Dermis microvascular lymphatic vessel endothelial cell (primary cell): ENCODE data around the gene MECP2. TPM values are rescaled to one million over a fixed set of nuclear protein-coding genes. Genes with fewer than 3 reads are reported as not detected.

ENCODE experiments used
- DNase-seq, 2 donors: peaks; one replicate each; pipeline versions ENCODE4 v3.0.0 to v3.0.0-alpha.2; 2010; ENCODE audit warnings: low read depth in 2 of 2
- total RNA-seq: library from RNA; depleted of rRNA; stranded (reverse); fragments of >200 nt; gene quantifications from 2 replicates; pipeline ENCODE4 v1.2.1, GENCODE V29; 2014

Gene MECP2
- total RNA-seq, 1 donor from 2014 or later = 13.2 TPM

- DNase-seq = no peak
Observed at GRCh38 chrX:154061801-154062200, 35.7 kb downstream of the MECP2 start.

GRCh38 chrX:154059729-154060245 lies 37.7 kb downstream of the MECP2 start:
- DNase-seq = no peak

- no peak for DNase-seq
Observed at GRCh38 chrX:154059231-154059630, 38.3 kb downstream of the MECP2 start.

GRCh38 chrX:154058214-154058997 lies 39.1 kb downstream of the MECP2 start:
- DNase-seq = no peak

DNA sequence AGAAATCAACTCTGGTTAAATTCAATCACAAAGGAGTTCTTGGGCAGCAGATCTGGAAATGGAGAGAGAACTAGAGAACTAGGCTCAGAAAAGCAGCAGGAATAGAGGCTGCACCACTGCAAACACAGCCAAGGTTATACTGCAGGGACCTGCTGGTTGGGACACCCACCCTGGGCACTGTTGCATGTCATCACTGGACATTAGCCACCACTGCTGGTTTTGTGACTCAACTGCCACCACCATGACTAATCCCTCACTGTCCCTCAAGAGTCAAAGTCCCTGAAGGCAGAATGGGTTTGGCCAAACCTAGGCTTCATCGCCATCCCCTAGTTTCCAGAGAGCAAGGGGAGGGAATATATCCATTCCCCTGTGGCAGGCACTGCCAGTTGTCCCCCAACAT lies 39.7 kb downstream of the MECP2 start:
- no peak for DNase-seq

DNA sequence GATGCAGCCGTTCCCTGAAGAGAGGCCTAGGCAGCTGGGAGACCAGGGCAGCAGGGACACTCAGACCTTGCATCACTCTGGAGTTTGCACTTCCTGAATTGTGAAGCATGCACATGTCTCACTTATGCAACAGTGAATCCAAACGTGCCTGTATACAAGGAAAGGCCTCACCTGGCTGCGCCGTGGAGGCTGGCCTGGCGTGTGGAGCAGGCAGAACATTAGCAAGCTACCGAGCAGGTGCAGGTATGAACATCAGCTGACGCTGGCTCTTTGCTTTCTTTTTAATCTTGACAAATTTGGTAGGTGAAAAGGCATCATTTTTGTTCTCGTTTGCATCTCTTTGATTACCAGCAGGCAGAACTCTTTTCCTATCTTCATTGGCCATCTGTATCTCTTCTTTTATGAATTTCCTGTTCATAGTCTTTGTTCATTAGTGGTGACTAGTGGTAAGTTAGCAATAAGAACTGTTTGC lies 40.7 kb downstream of the MECP2 start:
- no peak for DNase-seq

DNA sequence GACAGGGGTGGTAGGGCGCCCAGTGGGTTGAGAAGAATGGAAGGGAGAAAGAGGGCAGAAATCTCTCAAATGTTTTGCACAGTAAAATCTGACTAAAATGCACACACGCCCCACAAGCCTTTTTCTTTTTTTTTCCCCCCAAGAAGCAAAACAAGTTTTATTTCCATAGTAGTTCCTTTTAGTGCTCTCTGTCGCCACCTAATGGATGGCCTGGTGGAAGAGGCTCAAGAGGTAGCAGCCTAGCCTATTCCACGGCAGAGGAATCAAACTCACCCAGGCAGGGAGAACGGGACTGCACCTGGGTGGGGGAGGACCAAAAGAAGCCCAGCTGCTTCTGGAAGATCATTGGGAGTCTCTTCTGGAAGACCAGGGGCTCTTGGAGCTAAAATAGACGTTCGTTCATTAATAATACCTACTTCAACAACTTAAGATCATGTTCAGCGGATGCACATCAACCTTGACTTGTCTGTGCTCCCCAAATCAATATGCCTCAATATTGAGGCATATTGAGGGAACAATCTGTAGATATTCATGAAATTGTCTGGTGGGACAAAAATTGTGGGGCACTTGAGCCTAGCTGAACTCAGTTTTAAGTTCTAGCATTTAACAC lies 46.2 kb downstream of the MECP2 start:
- DNase-seq = peak; percentile 44 to 64

- DNase-seq = no peak
Observed at GRCh38 chrX:154050113-154050495, 47.4 kb downstream of the MECP2 start.

GRCh38 chrX:154049209-154050112 lies 48.1 kb downstream of the MECP2 start:
- no peak for DNase-seq

GRCh38 chrX:154048398-154048797 lies 49.1 kb downstream of the MECP2 start:
- no peak for DNase-seq

- peak in 1 of 2 donors; percentile 15 for DNase-seq
Observed at GRCh38 chrX:154046940-154047610, 50.4 kb downstream of the MECP2 start.

GRCh38 chrX:154046031-154046781 lies 51.3 kb downstream of the MECP2 start:
- DNase-seq = peak in 1 of 2 donors; percentile 82

- no peak for DNase-seq
Observed at GRCh38 chrX:154044091-154044490, 53.4 kb downstream of the MECP2 start.

DNA sequence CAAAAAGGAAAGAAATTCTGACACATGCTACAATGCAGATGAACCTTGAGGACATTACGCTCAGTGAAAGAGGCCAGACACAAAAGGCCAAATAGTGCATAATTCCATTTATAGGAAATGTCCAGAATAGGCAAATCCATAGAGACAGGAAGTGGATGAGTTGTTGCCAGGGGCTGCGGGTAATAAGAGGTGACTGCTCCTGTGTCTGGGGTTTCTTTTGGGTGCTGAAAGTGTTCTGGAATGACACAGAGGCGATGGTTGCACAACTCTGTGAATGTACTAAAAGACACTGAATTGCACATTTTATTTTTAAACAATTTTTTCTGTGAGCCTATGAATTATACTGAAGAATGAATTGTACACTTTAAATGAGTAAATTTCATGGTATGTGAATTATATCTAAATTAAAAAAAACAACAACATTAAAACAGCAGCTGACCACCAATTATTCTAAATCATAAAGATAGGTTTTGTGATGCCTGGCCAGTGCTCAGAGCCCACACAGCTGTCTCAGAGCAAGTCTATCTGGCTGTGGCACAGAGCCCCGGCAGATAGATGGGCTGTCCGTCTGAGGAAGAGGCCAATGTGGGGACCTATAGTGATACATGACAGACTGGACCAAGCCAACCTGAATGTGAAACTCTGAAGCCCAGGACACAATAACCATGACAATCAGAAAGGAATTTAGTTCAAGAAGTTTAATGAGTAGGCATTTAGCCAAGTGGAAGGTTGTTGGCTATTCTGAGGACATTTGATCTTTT lies 54.3 kb downstream of the MECP2 start:
- DNase-seq = peak in 1 of 2 donors; percentile 25

DNA sequence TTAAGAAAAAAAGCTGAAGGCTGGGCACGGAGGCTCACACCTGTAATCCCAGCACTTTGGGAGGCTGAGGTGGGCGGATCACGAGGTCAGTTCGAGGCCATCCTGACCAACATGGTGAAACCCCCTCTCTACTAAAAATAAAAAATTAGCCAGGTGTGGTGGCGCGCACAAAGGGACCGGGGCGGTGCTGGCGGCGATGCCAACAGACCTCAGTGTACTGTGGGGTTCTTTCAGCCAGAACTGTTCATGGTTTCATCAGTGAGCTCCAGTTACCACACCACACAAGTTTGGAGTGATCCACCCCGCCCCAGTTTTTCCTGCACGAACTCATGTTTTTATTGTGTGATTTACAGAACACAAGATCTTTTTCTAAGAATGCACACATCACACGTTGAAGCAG lies 56.7 kb downstream of the MECP2 start:
- no peak for DNase-seq

DNA sequence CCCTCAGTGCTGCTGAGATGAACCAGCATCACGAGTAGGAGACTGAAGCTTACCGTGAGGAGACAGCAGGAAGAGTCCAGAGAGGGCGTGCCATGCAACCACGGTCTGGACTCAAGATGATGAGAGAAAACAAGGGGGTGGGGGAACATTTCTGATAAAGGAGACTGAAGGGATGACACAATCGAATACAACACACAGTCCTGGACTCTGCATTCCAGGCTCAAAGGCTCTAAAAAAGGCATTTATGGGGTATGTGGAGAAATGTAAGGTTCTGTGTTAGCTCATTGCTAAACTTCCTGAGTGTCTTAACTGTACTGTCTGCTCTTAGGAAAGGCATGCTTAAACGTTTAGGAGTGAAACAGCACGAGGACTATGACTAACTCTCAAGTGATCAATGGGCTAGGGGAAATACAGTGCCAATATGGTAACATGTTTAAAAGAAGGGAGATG lies 57.2 kb downstream of the MECP2 start:
- DNase-seq = peak in 1 of 2 donors; percentile 49

DNA sequence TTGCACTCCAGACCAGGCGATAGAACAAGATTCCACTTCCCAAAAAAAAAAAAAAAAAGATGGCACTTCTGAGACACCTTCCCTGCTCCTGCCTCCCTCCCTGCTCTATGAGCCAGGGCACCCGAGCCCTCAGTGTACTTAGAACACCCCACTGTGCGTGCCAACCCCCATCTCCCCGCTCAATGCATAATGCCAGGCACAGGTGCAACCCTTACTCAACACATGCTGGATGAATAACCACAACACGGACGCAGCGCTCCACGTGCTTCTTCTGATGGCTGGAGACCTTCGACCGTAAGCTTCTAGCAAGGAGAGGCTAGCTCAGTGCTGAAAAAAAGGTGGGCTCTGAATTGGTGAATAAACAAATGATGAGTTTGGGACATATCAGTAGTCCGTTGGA lies 57.9 kb downstream of the MECP2 start:
- no peak for DNase-seq

- DNase-seq = no peak
Observed at GRCh38 chrX:154038656-154039055, 58.9 kb downstream of the MECP2 start.

- no peak for DNase-seq
Observed at GRCh38 chrX:154037754-154038153, 59.8 kb downstream of the MECP2 start.

GRCh38 chrX:154036513-154036912 lies 61.0 kb downstream of the MECP2 start:
- DNase-seq = no peak
